Measurements from ENCODE around the gene FBXO7.

- TF ChIP-seq ZNF274 (IDR thresholded peaks at IDR 0.05; ENCODE audit: low read depth, low read length) (no peak), YY1 (IDR thresholded peaks at IDR 0.05; ENCODE audit: insufficient read depth, insufficient read length) (no peak)
Measured at GRCh38 chr22:32528984-32529982, 54.7 kb downstream of the FBXO7 start.
